B cell (primary cell): ENCODE data around the gene UBASH3B. TPM values are rescaled to one million over a fixed set of nuclear protein-coding genes. Genes with fewer than 3 reads are reported as not detected.

Experiments
- ATAC-seq: fragments of 200-7000 bp; cut with Tn5 transposase; one replicate; pipeline ENCODE4 v1.10.0; 2021; ENCODE audit warnings: low read depth, mild to moderate bottlenecking, moderate number of reproducible peaks, moderate library complexity
- CTCF ChIA-PET: fragments of 350-600 bp; sonication (Branson Sonifier 250); formaldehyde crosslinking; loops from one replicate; lab custom pipeline; 2021; ENCODE audit warnings: antibody characterized with exemption, inconsistent platforms; lab: Charles Lee
- POLR2A ChIA-PET: fragments of 350-600 bp; sonication (Branson Sonifier 250); formaldehyde crosslinking; loops from one replicate; lab custom pipeline; 2021; ENCODE audit warnings: antibody characterized with exemption; lab: Charles Lee
- DNase-seq: peaks from one replicate; pipeline ENCODE4 v3.0.0; 2013
- H2AFZ ChIP-seq: 2 replicates; pipeline ENCODE4 v1.6.1; 2012; ENCODE audit warnings: mild to moderate bottlenecking, low read depth, low read length; ENCODE audit not compliant: insufficient read depth, poor library complexity, severe bottlenecking
- H3K27ac ChIP-seq, 2 donors: 1 replicate in 1 of 2; 2 replicates in 1 of 2; pipeline ENCODE4 v1.5.1; 2012 to 2013; ENCODE audit warnings: low read length in 2 of 2, mild to moderate bottlenecking in 2 of 2, moderate library complexity in 1 of 2
- H3K27me3 ChIP-seq, 4 experiments: fragments of 200-600 bp in 1 of 4; sonication (generic) in 1 of 4; replicated peaks in 1 of 4; 1 replicate in 2 of 4; 2 replicates in 2 of 4; pipeline versions ENCODE4 v1.6.1 to v1.7.0; 2013 to 2016; ENCODE audit warnings: low read length in 3 of 4, mild to moderate bottlenecking in 2 of 4, mixed read lengths in 1 of 4, moderate library complexity in 1 of 4; ENCODE audit not compliant: insufficient read depth in 4 of 4, control insufficient read depth in 3 of 4; ENCODE audit errors: control extremely low read depth in 1 of 4
- H3K36me3 ChIP-seq, 2 experiments: replicated peaks in 1 of 2; 1 replicate in 1 of 2; 2 replicates in 1 of 2; pipeline versions ENCODE4 v1.6.1 to v1.7.1; 2013; ENCODE audit warnings: low read length in 1 of 2; ENCODE audit not compliant: insufficient read depth in 2 of 2, control insufficient read depth in 1 of 2; ENCODE audit errors: control extremely low read depth in 1 of 2, extremely low read depth in 1 of 2
- H3K4me1 ChIP-seq, 2 donors: fragments of 200-600 bp in 1 of 2; sonication (generic) in 1 of 2; 1 replicate in 1 of 2; 2 replicates in 1 of 2; pipeline versions ENCODE4 v1.5.1 to v1.6.1; 2013 to 2017; ENCODE audit warnings: low read length in 2 of 2; ENCODE audit not compliant: control insufficient read depth in 2 of 2, insufficient read depth in 2 of 2
- H3K4me2 ChIP-seq: replicated peaks from 2 replicates; pipeline ENCODE3; 2012; ENCODE audit warnings: mild to moderate bottlenecking, low read depth, low read length; ENCODE audit not compliant: poor library complexity, severe bottlenecking
- H3K4me3 ChIP-seq, 5 experiments: fragments of 200-600 bp in 1 of 5; sonication (generic) in 1 of 5; 1 replicate in 3 of 5; 2 replicates in 2 of 5; pipeline versions ENCODE4 v1.5.1 to v1.7.0; 2011 to 2016; ENCODE audit warnings: low read length in 4 of 5, mild to moderate bottlenecking in 4 of 5, low read depth in 2 of 5, control low read depth in 1 of 5, moderate library complexity in 1 of 5; ENCODE audit not compliant: insufficient read depth in 1 of 5; ENCODE audit errors: control extremely low read depth in 1 of 5, extremely low read depth in 1 of 5
- H3K79me2 ChIP-seq: fragments of 200-600 bp; sonication (generic); one replicate; pipeline ENCODE4 v1.6.0; 2016; ENCODE audit warnings: low read length; ENCODE audit not compliant: control insufficient read depth, insufficient read depth
- H3K9ac ChIP-seq: fragments of 200-600 bp; sonication (generic); 2 replicates; pipeline ENCODE4 v1.6.1; 2017; ENCODE audit warnings: mild to moderate bottlenecking, low read length, moderate library complexity
- H3K9me3 ChIP-seq, 3 donors: one replicate each; pipeline versions ENCODE4 v1.6.1 to v1.7.1; 2013; ENCODE audit warnings: low read length in 2 of 3; ENCODE audit not compliant: control insufficient read depth in 2 of 3, insufficient read depth in 1 of 3; ENCODE audit errors: control extremely low read depth in 1 of 3
- H4K20me1 ChIP-seq: 2 replicates; pipeline ENCODE4 v1.6.0; 2012; ENCODE audit warnings: mild to moderate bottlenecking, low read length; ENCODE audit not compliant: insufficient read depth, control insufficient read depth, poor library complexity, severe bottlenecking
- H3K27ac Mint-ChIP-seq: one replicate; pipeline ENCODE4 v1.8.0; 2021; ENCODE audit warnings: mixed read lengths
- H3K27me3 Mint-ChIP-seq: one replicate; pipeline ENCODE4 v1.8.0; 2021; ENCODE audit warnings: mixed read lengths
- H3K4me1 Mint-ChIP-seq: one replicate; pipeline ENCODE4 v1.8.0; 2021; ENCODE audit warnings: mixed read lengths
- H3K4me3 Mint-ChIP-seq: one replicate; pipeline ENCODE4 v1.8.0; 2021; ENCODE audit warnings: mixed read lengths
- H3K9me3 Mint-ChIP-seq: one replicate; pipeline ENCODE4 v1.8.0; 2022; ENCODE audit warnings: mixed read lengths; ENCODE audit not compliant: insufficient read depth
- CTCF ChIP-seq: fragments of 200-600 bp; IDR thresholded peaks from one replicate; pipeline ENCODE4 v1.8.0; 2022; ENCODE audit warnings: antibody characterized with exemption, mild to moderate bottlenecking
- EZH2 ChIP-seq: IDR thresholded peaks from 2 replicates; pipeline ENCODE4 v1.6.1; 2012; ENCODE audit warnings: borderline replicate concordance, low read depth, mild to moderate bottlenecking, moderate library complexity, low read length; ENCODE audit not compliant: insufficient read depth, poor library complexity, severe bottlenecking
- WGBS: methylation state at CpG from one replicate; pipeline ENCODE4 v1.1.5; 2013; ENCODE audit warnings: missing lambda C conversion rate; ENCODE audit not compliant: insufficient coverage; 5-methylcytosine and 5-hydroxymethylcytosine counted together
- intact Hi-C: fragments of 100-400 bp; cut with micrococcal nuclease; formaldehyde crosslinking; loops from one replicate; pipeline ENCODE4 v1.10.0; 2022
- polyA plus RNA-seq: library from polyadenylated mRNA; depleted of rRNA; stranded (reverse); fragments of >200 nt; gene quantifications from 2 replicates; pipeline ENCODE4 v1.2.3, GENCODE V29; 2012
- total RNA-seq, 2 donors: library from RNA; stranded (reverse); fragments of 120-200 nt in 1 of 2; gene quantifications; 1 replicate in 1 of 2; 2 replicates in 1 of 2; pipeline versions ENCODE4 v1.2.3 to v1.2.4, GENCODE V29; 2013 to 2022

Gene UBASH3B
- total and polyA plus RNA-seq, 2 donors (not counting 1 experiment from before 2014, with no cell fraction given): 2.3 to 3.6 TPM

DNA sequence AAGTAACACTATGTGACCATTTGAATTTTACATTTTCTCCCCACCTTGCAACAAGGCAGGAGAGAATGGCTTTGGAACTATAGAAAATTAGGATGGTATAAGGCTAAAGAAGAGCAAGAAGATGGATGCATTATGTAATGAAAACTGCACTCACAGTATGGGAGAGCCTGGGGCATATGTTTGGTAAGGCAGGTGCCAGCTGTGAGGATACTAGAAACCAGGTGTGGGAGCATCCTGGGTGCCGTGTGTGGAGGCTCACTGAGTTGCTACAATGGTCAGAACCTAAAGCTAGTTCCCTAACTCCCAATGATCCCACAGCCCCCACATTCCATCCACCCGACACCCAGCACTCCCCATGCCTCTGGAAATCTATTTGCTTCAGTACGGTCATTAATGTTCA is 42.9 kb downstream of the UBASH3B start:
- Mint-ChIP-seq H3K4me1 (peaks cover 59% of the 10 kb centered on the region), H3K27ac (peak overlapping the region; percentile 23), H3K27me3 (no peaks in the 10 kb centered on the region), H3K4me3 (peak overlapping the region; percentile 83), H3K9me3 (no peaks in the 10 kb centered on the region)
- no peaks in the 10 kb centered on the region for H3K9me3 ChIP-seq
- intact Hi-C loops: loop anchor here (5.0 kb wide), 2 partner anchors 41 to 71 kb away; partner anchors contain the start of gene UBASH3B
- TF ChIP-seq CTCF (no peak), EZH2 (no peak)
- H3K27ac ChIP-seq: peak overlapping the region; percentile 14 to 74
- H3K4me2 ChIP-seq: peak overlapping the region; percentile 65
- H3K27me3 ChIP-seq: no peaks in the 10 kb centered on the region
- H3K79me2 ChIP-seq: peaks cover 32% of the 10 kb centered on the region
- H3K9ac ChIP-seq: peak overlapping the region; percentile 19
- POLR2A ChIA-PET: no interaction called here
- no peaks in the 10 kb centered on the region for H3K36me3 ChIP-seq
- DNase-seq (no peak), ATAC-seq (no peak)
- H3K4me3 ChIP-seq: peak overlapping the region in 1 of 5 experiments; percentile 34
- H3K4me1 ChIP-seq: peaks cover 51 to 59% of the 10 kb centered on the region in 2 donors
- no peak overlapping the region for H2AFZ ChIP-seq
- WGBS: no CpG with 5 or more reads among the region's 3 CpGs
- no peaks in the 10 kb centered on the region for H4K20me1 ChIP-seq
- CTCF ChIA-PET: interaction anchor here (0.9 to 4.8 kb wide), 4 partner anchors 10 to 70 kb away, joined by 3 to 41 read pairs (median 7); no protein-coding TSS in a partner anchor

DNA sequence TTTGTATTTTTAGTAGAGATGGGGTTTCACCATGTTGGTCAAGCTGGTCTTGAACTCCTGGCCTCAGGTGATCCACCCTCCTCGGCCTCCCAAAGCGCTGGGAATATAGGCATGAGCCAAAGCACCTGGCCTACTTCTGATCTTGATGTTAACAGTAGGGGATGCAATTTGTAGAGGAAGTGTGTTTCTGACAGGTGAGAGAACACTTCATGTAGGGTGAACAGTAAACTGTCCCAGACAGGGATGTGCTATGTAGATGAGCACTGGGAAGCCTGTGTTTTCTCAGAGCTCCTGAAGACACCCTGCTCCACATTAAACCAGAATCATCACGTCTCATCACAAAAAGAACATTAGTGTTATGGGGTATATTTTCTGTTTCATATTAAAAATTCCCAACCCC is 45.1 kb downstream of the UBASH3B start:
- Histone ChIP-seq H4K20me1 (no peaks in the 10 kb centered on the region), H3K27me3 (no peaks in the 10 kb centered on the region), H3K36me3 (no peaks in the 10 kb centered on the region), H3K4me3 (no peak overlapping the region), H3K79me2 (peaks cover 17% of the 10 kb centered on the region), H3K9me3 (no peaks in the 10 kb centered on the region), H2AFZ (no peak overlapping the region), H3K27ac (no peak overlapping the region), H3K9ac (no peak overlapping the region), H3K4me2 (peak overlapping the region; percentile 4), H3K4me1 (peaks cover 46 to 48% of the 10 kb centered on the region in 2 donors)
- intact Hi-C loops: no loop called here
- DNase-seq: no peak
- Mint-ChIP-seq H3K9me3 (no peaks in the 10 kb centered on the region), H3K4me3 (no peak overlapping the region), H3K4me1 (peaks cover 54% of the 10 kb centered on the region), H3K27me3 (no peaks in the 10 kb centered on the region), H3K27ac (no peak overlapping the region)
- 100% methylated on average over 2 of the region's 3 CpGs for WGBS
- CTCF ChIA-PET: interaction anchor here (0.6 to 0.9 kb wide), 2 partner anchors 56 to 70 kb away, joined by 3 to 4 read pairs; no protein-coding TSS in a partner anchor
- TF ChIP-seq CTCF: no peak
- no peak for TF ChIP-seq EZH2
- POLR2A ChIA-PET: interaction anchor here (0.7 kb wide), 1 partner anchor 43 kb away, joined by 4 read pairs; no protein-coding TSS in a partner anchor
- no peak for ATAC-seq
